ACHN (cell line): ENCODE data around the gene AGFG1.
A peak's percentile ranks its signal among the peaks of the same experiment; 100 is the strongest.

Experiments
- DNase-seq: peaks from one replicate; pipeline ENCODE4 v3.0.0-alpha.2; 2015
- in situ Hi-C: cut with HindIII; loops from 2 replicates; pipeline ENCODE4 v1.10.0; 2017; ENCODE audit warnings: low sequenced_read_pairs, low pct_ligation_motif_present, low pct_unique_long_range_greater_than_20kb

Gene AGFG1

GRCh38 chr2:227471924-227472264 is at the start of gene AGFG1:
AGFG1 (plus strand) TSS chr2:227472156; CDS start chr2:227472422, 266 bp downstream.
- in situ Hi-C loops, result no loop called here
- peak; percentile 80 for DNase-seq

- in situ Hi-C loops, result no loop called here
- no peak for DNase-seq
Measured at GRCh38 chr2:227423656-227424499, 48.1 kb upstream of the AGFG1 start.

GRCh38 chr2:227428731-227429285 is 43.1 kb upstream of the AGFG1 start:
- no peak for DNase-seq
- in situ Hi-C loops, result no loop called here

- no peak for DNase-seq
- in situ Hi-C loops, result no loop called here
Measured at GRCh38 chr2:227430639-227431038, 41.3 kb upstream of the AGFG1 start.

- no peak for DNase-seq
Measured at GRCh38 chr2:227433171-227433570, 38.8 kb upstream of the AGFG1 start.

GRCh38 chr2:227436436-227437174 is 35.4 kb upstream of the AGFG1 start:
- no peak for DNase-seq
- in situ Hi-C loops, result no loop called here

More at GRCh38 chr2:227433171-227433570, 38.8 kb upstream of the AGFG1 start:
- in situ Hi-C loops, result no loop called here

GRCh38 chr2:227439214-227439613 is 32.7 kb upstream of the AGFG1 start:
- DNase-seq, result no peak
- in situ Hi-C loops, result no loop called here

- in situ Hi-C loops, result no loop called here
- DNase-seq, result no peak
Measured at GRCh38 chr2:227442639-227443038, 29.3 kb upstream of the AGFG1 start.

- in situ Hi-C loops, result no loop called here
- no peak for DNase-seq
Measured at GRCh38 chr2:227443889-227444568, 27.9 kb upstream of the AGFG1 start.

GRCh38 chr2:227447606-227448005 is 24.4 kb upstream of the AGFG1 start:
- no peak for DNase-seq
- in situ Hi-C loops, result no loop called here

GRCh38 chr2:227450311-227450841 is 21.6 kb upstream of the AGFG1 start:
- no peak for DNase-seq
- in situ Hi-C loops, result no loop called here

GRCh38 chr2:227450926-227451654 is 20.9 kb upstream of the AGFG1 start:
- in situ Hi-C loops, result no loop called here
- no peak for DNase-seq

GRCh38 chr2:227451655-227451992 is 20.3 kb upstream of the AGFG1 start:
- in situ Hi-C loops, result no loop called here
- DNase-seq, result no peak

GRCh38 chr2:227453810-227454209 is 18.1 kb upstream of the AGFG1 start:
- DNase-seq, result no peak
- in situ Hi-C loops, result no loop called here

GRCh38 chr2:227454323-227454860 is 17.6 kb upstream of the AGFG1 start:
- in situ Hi-C loops, result no loop called here
- DNase-seq, result no peak

- DNase-seq, result no peak
- in situ Hi-C loops, result no loop called here
Measured at GRCh38 chr2:227455200-227455599, 16.8 kb upstream of the AGFG1 start.

GRCh38 chr2:227456102-227456501 is 15.9 kb upstream of the AGFG1 start:
- in situ Hi-C loops, result no loop called here

GRCh38 chr2:227456772-227457171 is 15.2 kb upstream of the AGFG1 start:
- DNase-seq, result no peak
- in situ Hi-C loops, result no loop called here

More at GRCh38 chr2:227456102-227456501, 15.9 kb upstream of the AGFG1 start:
- no peak for DNase-seq
